PC-9 (cell line): Measurements from ENCODE around the gene PDPR.
"Not testable (repeated sequence)": the region's sequence is repeated elsewhere in the genome, so short reads cannot be mapped to it uniquely, and the experiment has no call there.

Source experiments
- CTCF ChIP-seq: fragments of 200-600 bp; sonication (generic); conservative IDR thresholded peaks from 2 replicates; pipeline ENCODE4 v1.6.1; 2017; ENCODE audit warnings: mixed run types, antibody characterized with exemption, mild to moderate bottlenecking, moderate library complexity
- EZH2 ChIP-seq: fragments of 200-600 bp; sonication (generic); IDR thresholded peaks from 2 replicates; pipeline ENCODE4 v1.8.0; 2017; ENCODE audit warnings: antibody characterized with exemption, low read depth

- not testable (repeated sequence) for TF ChIP-seq CTCF, EZH2
Observed at GRCh38 chr16:70065746-70066658, 48.1 kb upstream of the PDPR start.
